HG03575 (cell line): Measurements from ENCODE around the gene FAM184A.
"Not testable (repeated sequence)": the region's sequence is repeated elsewhere in the genome, so short reads cannot be mapped to it uniquely, and the experiment has no call there.

Experiments
- ATAC-seq: cut with Tn5 transposase; IDR thresholded peaks from one replicate; pipeline ENCODE4 v1.9.1; 2021; ENCODE audit not compliant: unreplicated experiment, insufficient number of reproducible peaks, low FRiP score; ENCODE audit errors: extremely low read depth

FAM184A gene

GRCh38 chr6:119100115-119100514 lies 21.7 kb upstream of the FAM184A start:
- no peak for ATAC-seq

GRCh38 chr6:119097815-119098361 lies 19.4 kb upstream of the FAM184A start:
- ATAC-seq: not testable (repeated sequence)

DNA sequence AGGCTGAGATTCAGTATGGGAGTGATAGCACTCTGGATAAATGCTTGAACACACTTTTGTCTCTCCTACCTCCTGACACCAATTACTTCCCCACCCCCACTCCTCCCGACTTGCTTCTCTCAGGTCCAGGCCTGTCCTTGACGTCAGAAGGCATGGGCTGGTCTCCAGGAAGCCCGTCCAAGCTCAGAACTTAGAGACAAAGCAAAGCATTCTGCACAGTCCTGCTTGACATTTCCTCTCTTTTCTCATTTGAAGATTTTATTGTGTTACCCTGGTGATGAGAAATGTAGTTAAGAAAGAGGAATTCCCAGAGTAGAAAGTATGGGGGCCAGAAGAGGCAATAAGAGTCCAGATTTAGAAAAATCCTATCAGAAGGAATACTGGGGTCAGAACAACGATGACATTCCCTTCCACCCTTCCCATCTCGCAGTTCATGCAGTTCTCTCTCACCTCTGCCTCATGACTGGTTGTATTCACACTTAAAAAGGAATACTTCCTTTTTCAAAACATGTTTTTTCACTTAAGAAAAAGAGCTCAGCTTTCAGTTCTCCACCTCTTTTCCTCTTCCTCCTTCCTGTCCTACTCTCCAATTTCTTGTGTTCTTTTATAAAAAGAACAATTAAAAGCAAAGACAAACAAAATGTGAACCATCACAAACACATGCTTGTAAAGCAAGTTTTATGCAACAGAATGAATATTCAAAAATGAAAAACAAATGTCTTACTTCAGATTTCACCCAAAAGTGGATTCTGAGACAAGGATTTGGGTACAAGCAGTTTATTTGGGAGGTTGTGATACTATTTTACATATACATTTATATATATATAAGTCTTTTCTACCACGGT lies 18.5 kb upstream of the FAM184A start:
- no peak for ATAC-seq

GRCh38 chr6:119090256-119090655 lies 11.8 kb upstream of the FAM184A start:
- ATAC-seq: no peak

DNA sequence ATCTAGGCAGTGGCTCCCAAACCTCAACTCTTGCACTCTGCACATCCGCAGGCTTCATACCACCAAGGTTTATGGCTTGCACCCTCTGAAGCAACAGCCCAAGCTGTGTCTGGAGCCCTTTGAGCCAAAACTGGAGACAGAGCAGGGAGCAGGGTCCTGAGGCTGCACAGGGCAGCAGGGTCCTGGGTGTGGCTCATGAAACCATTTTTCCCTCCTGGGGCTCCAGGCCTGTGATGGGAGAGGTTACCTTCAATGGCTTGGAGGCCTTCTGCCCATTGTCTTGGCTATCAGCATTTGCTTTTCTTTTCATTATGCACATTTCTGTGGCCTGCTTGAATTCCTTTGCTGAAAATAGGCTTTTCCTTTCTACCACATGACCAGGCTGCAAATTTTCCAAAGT lies 6.3 kb upstream of the FAM184A start:
- ATAC-seq: no peak

- ATAC-seq: no peak
Measured at GRCh38 chr6:119083007-119083406, 4.5 kb upstream of the FAM184A start.

- ATAC-seq: no peak
Measured at GRCh38 chr6:119079283-119079809, 882 bp upstream of the FAM184A start.

DNA sequence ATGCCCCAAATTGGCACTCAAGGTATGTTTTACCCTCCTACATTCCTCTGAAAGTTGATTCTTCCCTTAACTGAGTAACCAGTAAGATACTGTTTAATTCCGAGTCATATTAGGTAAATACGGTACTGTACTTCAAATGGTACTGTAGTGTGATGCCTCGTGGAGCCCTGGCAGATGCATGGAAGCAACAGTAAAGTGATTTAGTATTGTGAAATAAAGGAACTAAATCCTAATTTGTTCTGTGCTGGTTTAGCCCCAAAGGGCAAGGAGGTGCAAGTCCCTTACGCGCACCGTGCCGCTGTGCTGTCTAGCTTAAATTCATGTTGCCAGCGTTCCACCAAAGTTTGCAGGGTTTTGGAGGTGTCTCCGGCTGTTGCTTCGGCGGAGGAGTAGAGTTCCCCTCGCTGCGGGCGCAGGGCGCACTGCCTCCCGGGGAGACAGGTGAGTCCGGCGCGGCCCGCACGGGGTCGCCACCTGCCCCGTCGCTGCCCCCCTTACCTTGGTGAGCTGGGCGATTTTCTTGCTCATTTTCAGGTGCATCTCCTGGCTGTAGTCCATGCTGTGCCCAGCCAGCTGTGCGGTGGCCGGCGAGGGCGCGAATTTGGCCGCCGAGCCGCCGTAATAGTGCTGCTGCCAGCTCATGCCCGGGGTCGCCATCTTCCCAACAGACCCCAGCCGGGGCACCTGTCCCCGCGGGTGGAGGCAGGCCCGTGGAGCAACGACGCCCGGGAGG lies 655 bp downstream of the FAM184A start:
- no peak for ATAC-seq

- no peak for ATAC-seq
Measured at GRCh38 chr6:119077391-119077642, 1.1 kb downstream of the FAM184A start.

DNA sequence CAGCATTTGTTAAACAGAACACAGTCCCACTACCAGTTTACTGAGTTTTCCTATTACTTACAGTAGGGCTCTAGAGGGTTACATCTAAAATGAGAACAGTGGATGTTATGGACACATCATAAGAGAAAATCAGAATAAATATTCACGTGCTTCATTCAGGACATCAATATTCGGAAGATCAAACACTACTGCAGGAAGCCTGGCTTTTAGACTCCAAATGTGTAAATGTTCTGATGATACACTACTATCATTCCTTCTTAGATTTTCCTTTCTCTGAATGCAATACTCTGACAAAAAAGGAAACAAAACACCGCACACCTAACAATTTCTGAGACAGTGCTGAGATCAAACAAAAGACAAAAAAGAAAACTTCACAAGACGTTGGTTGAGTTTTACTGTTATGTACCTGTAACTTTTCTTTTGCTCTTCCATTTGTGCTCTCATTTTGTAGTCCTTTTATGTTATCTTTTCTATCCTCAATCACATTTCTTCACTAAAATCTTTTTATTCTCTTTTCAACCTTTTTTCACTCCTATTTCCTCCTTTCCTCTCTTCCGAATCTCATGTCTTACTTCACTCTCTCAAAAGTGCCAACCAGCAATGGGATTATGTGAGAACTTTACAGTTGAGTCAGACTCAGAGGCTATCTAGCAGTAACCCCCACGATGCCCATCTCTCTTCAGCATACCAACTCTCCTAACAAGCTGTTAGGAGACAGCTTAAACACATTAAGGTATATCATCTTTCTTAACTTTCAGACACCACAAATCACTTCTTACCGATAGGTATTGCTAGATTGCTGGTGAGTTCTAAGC lies 1.7 kb downstream of the FAM184A start:
- no peak for ATAC-seq

DNA sequence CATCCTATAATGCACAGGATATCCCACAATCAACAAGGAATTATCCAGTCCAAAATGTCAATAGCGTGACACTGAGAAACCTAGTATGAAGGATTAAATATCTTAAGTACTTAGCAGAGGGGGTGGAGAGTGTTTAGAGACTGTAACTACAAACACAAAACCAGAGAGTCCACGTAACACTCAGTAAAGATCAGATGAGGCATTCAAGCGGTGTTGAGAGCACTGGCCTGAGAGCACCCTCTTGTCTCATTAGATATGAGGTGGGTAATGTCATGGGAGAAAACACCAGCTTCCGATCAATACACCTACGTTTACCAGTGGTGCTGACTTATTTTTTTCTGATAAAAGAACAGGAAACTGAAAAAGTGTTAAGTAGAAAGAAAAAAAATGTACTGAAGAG lies 2.3 kb downstream of the FAM184A start:
- ATAC-seq: no peak

DNA sequence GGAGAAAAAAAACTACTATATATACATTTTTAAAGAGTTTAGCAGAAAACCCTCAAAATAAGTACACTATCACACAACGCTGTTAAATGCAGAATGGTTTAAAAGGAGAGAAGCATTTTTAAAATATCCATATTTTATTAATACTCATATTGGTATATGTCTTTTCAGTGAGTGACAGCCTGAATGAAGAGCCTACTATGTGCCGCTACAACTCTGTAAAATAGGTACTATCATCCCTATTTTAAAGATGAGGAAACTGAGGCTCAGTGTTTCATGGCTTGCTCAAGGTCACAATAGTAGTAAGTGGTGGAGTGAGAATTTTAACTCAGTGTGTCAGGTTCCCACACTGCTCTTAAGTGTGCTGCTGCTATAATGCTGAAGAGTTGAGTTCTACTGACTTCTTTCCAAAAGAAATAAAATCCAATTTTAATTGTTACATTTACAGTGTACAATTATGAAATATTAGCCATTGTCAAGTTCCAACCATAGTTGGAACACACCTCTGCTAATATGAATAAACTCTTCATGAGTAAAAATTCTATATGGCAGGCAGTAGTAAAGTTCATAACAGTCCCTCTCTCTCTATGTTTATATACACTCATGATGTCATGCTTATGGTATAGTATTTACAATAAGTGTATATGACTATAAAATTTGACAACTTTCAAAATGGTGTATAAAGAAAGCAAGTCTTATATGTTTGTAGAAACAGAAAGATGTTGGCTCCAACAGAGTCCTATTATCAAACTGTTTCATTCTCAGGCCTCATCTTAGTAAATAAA lies 3.1 kb downstream of the FAM184A start:
- no peak for ATAC-seq

DNA sequence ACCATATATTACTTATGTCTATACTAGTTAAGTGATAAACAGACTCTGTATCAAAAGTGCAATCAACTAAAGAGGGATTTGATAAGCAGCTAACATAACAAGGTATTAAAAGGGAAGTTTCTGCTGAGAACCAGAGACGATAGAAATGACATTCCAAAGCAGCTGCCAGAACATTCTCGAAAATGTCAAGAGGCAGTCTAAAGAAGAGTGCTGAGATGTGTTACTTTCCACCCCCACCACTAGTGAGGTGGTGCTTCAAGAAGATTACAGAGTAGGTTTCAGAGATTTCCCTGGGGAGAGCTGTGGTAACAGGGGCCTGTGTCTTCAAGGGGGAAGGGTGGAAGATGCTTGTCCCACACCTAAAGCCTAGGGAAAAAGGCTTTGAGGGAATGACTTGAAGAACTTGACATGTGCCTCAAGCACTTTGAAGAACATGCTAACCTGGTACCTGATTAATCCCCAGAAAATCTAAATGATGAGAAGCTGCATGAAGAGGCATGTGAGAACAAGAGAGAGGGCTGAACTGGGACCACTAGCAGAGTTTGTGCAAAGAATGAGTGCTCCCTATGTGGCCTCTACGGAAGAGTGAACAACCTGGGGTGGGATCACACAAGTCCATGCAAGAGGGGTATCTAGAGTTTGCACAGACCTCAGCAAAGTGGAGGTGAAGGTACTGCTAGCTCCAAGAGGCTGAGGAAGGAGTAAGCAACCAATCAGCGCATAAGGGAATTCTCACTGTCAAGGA lies 5.0 kb downstream of the FAM184A start:
- no peak for ATAC-seq

- ATAC-seq: no peak
Measured at GRCh38 chr6:119071576-119071975, 6.9 kb downstream of the FAM184A start.

- no peak for ATAC-seq
Measured at GRCh38 chr6:119067091-119067490, 11.4 kb downstream of the FAM184A start.

- no peak for ATAC-seq
Measured at GRCh38 chr6:119066517-119066916, 11.9 kb downstream of the FAM184A start.

GRCh38 chr6:119065955-119066354 lies 12.5 kb downstream of the FAM184A start:
- ATAC-seq: no peak

DNA sequence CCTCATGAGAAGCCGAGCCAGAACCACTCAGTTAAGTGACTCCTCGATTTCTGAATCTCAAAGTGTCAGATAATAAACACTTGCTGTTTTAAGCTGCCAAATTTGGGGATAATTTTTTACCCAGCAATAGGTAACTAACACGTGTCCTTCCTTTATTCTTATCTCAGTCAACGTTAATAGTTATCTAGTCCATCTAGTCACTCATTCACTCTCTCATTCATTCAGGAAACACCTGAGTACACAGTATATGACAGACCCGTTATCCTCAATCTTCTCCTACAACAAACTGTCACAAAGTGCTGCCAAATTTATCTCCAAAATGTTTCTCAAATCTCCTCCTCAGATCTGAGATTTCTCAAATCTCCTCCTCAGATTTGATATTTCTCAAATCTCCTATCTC lies 13.1 kb downstream of the FAM184A start:
- no peak for ATAC-seq
